Brain microvascular endothelial cell (primary cell): ENCODE results near the gene LMO4.
A peak's percentile ranks its signal among the peaks of the same experiment; 100 is the strongest.

Experiments
- DNase-seq: peaks from one replicate; pipeline ENCODE4 v3.0.0-alpha.2; 2020
- H3K27ac ChIP-seq: fragments of 250-450 bp; sonication (Bioruptor Pico); 2 replicates; pipeline ENCODE4 v1.5.1; 2020; ENCODE audit warnings: mild to moderate bottlenecking, moderate library complexity
- H3K27me3 ChIP-seq: fragments of 250-450 bp; sonication (Bioruptor Pico); replicated peaks from 2 replicates; pipeline ENCODE4 v1.5.1; 2020; ENCODE audit warnings: mild to moderate bottlenecking
- H3K36me3 ChIP-seq: fragments of 250-450 bp; sonication (Bioruptor Pico); replicated peaks from 2 replicates; pipeline ENCODE4 v1.5.1; 2020; ENCODE audit warnings: mild to moderate bottlenecking
- H3K4me3 ChIP-seq: 2 replicates; pipeline ENCODE4 v1.5.1; 2011; ENCODE audit warnings: low read depth, mild to moderate bottlenecking, control low read depth, low read length, moderate library complexity
- in situ Hi-C: cut with HindIII; loops from 2 replicates; pipeline ENCODE4 v1.10.0; 2017; ENCODE audit warnings: low sequenced_read_pairs, low pct_ligation_motif_present
- TF ChIP-seq, protein P1 (sequence below): IDR thresholded peaks from 2 replicates; pipeline ENCODE4 v1.5.1; 2011; ENCODE audit warnings: low read depth, mild to moderate bottlenecking, moderate library complexity, low read length, control low read depth, inconsistent platforms; ENCODE audit errors: missing control alignments

The LMO4 gene

GRCh38 chr1:87329526-87330056 is 911 bp downstream of the LMO4 start:
- DNase-seq = no peak
- TF ChIP-seq, protein P1, sequence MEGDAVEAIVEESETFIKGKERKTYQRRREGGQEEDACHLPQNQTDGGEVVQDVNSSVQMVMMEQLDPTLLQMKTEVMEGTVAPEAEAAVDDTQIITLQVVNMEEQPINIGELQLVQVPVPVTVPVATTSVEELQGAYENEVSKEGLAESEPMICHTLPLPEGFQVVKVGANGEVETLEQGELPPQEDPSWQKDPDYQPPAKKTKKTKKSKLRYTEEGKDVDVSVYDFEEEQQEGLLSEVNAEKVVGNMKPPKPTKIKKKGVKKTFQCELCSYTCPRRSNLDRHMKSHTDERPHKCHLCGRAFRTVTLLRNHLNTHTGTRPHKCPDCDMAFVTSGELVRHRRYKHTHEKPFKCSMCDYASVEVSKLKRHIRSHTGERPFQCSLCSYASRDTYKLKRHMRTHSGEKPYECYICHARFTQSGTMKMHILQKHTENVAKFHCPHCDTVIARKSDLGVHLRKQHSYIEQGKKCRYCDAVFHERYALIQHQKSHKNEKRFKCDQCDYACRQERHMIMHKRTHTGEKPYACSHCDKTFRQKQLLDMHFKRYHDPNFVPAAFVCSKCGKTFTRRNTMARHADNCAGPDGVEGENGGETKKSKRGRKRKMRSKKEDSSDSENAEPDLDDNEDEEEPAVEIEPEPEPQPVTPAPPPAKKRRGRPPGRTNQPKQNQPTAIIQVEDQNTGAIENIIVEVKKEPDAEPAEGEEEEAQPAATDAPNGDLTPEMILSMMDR = no peak
- H3K36me3 ChIP-seq = no peaks in the 10 kb centered on the region
- H3K27ac ChIP-seq = peak overlapping the region; percentile 65
- in situ Hi-C loops = loop anchor here (25.0 kb wide), 1 partner anchor 633 kb away; no protein-coding TSS in a partner anchor
- no peaks in the 10 kb centered on the region for H3K27me3 ChIP-seq
- H3K4me3 ChIP-seq = peak overlapping the region; percentile 76

DNA sequence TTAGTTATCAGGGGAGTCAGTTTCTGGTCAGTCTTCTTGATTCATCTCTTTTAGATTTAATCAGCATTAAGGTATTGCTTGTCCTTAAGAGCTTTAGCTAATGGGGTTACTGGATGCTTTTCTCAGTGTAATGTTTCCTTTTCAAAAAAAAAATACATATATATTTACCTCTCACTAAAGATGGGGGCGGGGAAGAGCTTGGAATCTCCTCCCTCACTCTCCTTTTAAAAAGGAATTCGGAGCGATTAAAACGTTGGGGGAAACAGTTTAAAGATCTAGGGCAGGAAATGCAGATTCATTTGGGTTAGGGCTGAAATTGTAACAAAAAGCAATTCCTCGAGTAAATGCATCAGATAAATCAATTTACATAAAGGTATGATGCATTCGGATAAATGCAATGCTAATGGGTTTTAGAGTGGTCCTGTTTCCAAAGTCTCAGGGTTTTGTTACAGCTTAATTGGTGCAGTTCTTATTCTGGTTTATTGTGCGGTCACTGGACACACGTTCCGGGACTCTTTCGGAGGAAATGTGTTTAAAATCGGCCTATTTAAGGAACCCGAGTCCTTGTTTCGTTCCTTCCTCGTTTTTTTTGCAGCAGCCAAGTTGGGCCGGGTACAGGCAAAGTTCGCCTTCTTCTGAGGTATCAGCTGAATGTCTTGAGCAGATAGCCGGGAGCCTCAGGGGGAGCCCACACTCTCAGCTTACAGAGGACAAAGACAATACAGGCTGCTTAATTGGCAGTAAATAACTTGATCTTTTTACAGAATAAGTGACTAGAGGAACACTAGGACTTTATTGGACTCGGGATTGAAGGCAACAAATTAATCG is 1.6 kb downstream of the LMO4 start:
- no peaks in the 10 kb centered on the region for H3K36me3 ChIP-seq
- peak overlapping the region; percentile 65 for H3K27ac ChIP-seq
- no peak for DNase-seq
- in situ Hi-C loops = loop anchor here (25.0 kb wide), 1 partner anchor 632 kb away; no protein-coding TSS in a partner anchor
- TF ChIP-seq, protein P1 = no peak
- H3K27me3 ChIP-seq = no peaks in the 10 kb centered on the region
- peak overlapping the region; percentile 76 for H3K4me3 ChIP-seq

DNA sequence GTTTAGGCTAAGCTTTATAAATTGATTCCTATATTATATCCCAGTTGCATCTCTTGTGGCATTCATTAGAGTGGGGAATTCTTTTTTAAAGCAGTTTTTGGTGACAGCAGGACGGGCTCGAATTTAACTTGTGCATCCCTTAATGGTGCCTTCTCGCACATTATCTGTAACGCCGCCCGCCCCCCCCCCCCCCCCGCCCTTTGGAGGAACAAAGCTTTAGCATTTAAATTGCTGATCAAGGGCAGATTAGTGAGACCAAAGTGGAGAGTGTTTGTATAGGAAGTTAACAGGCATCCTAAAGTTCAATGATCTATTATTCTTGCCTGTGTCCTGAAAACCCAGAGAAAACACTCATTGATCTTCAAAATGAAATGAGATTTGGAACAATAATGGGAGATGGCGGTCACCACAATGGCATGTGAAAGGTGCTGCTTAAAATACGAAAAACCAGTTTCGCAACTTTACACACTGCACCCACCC is 2.2 kb downstream of the LMO4 start:
- Histone ChIP-seq H3K27ac (no peak overlapping the region), H3K36me3 (no peaks in the 10 kb centered on the region), H3K27me3 (no peaks in the 10 kb centered on the region), H3K4me3 (peak overlapping the region; percentile 76)
- in situ Hi-C loops = loop anchor here (25.0 kb wide), 1 partner anchor 631 kb away; no protein-coding TSS in a partner anchor
- TF ChIP-seq, protein P1 = no peak
- no peak for DNase-seq

- in situ Hi-C loops = loop anchor here (25.0 kb wide), 1 partner anchor 631 kb away; no protein-coding TSS in a partner anchor
These were observed 2.9 kb downstream of the LMO4 start for GRCh38 chr1:87331365-87332241.

More at GRCh38 chr1:87331365-87332241, 2.9 kb downstream of the LMO4 start:
- no peak overlapping the region for H3K27ac ChIP-seq
- TF ChIP-seq, protein P1 = peak; percentile 61
- no peaks in the 10 kb centered on the region for H3K36me3 ChIP-seq
- DNase-seq = peak; percentile 31
- peak overlapping the region; percentile 76 for H3K4me3 ChIP-seq
- no peaks in the 10 kb centered on the region for H3K27me3 ChIP-seq
